ENCODE data around the gene DARS1.

DNA sequence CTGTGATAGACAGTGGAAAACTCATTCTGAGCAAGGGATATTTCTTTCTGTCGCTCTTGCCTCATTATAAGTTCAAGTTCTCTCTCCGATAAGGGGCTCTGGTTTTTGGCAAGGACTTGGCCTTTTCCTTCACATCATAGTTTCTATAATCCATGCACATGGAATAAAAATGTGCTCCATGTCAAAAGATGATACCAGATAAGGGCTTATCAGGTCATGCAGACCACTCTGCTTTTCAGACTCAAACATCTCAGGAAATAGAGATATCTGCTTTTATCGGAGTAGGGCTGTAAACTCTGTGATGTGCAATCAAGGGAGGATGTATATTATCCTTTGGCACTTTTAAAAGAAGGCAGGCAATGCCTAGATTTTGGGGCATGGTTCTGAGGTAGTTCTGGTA is 45.0 kb upstream of the DARS1 start:
- TF ChIP-seq, protein P1, sequence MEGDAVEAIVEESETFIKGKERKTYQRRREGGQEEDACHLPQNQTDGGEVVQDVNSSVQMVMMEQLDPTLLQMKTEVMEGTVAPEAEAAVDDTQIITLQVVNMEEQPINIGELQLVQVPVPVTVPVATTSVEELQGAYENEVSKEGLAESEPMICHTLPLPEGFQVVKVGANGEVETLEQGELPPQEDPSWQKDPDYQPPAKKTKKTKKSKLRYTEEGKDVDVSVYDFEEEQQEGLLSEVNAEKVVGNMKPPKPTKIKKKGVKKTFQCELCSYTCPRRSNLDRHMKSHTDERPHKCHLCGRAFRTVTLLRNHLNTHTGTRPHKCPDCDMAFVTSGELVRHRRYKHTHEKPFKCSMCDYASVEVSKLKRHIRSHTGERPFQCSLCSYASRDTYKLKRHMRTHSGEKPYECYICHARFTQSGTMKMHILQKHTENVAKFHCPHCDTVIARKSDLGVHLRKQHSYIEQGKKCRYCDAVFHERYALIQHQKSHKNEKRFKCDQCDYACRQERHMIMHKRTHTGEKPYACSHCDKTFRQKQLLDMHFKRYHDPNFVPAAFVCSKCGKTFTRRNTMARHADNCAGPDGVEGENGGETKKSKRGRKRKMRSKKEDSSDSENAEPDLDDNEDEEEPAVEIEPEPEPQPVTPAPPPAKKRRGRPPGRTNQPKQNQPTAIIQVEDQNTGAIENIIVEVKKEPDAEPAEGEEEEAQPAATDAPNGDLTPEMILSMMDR (IDR thresholded peaks at IDR 0.05; ENCODE audit: low read depth, low read length, poor library complexity, severe bottlenecking): no peak
- TF ChIP-seq EZH2phosphoT487 (IDR thresholded peaks at IDR 0.05; ENCODE audit: borderline replicate concordance, low read length): no peak

All from DOHH2 (cell line).